SK-N-MC (cell line): ENCODE results near the gene ACTL8.

Experiments used
- EZH2 ChIP-seq: fragments of 200-600 bp; sonication (generic); IDR thresholded peaks from one replicate; pipeline ENCODE4 v1.6.1; 2017; ENCODE audit warnings: antibody characterized with exemption
- FOXP2 ChIP-seq: optimal IDR thresholded peaks from 2 replicates; pipeline ENCODE3; 2011; ENCODE audit warnings: mild to moderate bottlenecking, moderate library complexity; ENCODE audit not compliant: insufficient read depth; ENCODE audit errors: extremely low read length, control extremely low read depth
- POLR2AphosphoS5 ChIP-seq: IDR thresholded peaks from 2 replicates; pipeline ENCODE4 v1.6.1; 2012; ENCODE audit warnings: mild to moderate bottlenecking, low read depth, low read length, borderline replicate concordance

DNA sequence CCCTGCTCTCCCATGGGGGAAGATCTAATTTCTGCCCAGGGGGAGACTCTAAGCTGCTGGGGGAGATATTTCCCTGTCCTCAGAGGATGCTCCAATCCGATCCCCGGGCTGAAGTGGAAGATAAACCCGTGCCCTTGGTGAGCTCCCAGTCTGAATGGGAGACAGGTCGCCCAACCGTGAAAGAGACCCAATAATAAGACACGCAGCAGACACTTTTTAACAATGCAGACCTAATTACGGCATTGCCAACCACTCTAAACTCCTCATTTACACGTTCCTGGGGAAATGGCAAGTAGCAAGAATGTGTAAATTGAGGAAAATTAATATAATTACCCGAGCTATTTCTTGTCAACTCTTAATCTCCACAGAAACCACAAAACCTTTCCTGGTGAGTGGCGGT lies 48.7 kb upstream of the ACTL8 start:
- no peak for TF ChIP-seq EZH2
- no peak for TF ChIP-seq FOXP2
- no peak for TF ChIP-seq POLR2AphosphoS5
